IPS-NIHi7 (cell line): Measurements from ENCODE around the gene MINDY4.
A peak's percentile ranks its signal among the peaks of the same experiment; 100 is the strongest.

ENCODE experiments used
- DNase-seq: peaks from one replicate; pipeline ENCODE4 v3.0.0; 2012; ENCODE audit warnings: mixed read lengths; ENCODE audit errors: extremely low spot score

MINDY4 gene

DNA sequence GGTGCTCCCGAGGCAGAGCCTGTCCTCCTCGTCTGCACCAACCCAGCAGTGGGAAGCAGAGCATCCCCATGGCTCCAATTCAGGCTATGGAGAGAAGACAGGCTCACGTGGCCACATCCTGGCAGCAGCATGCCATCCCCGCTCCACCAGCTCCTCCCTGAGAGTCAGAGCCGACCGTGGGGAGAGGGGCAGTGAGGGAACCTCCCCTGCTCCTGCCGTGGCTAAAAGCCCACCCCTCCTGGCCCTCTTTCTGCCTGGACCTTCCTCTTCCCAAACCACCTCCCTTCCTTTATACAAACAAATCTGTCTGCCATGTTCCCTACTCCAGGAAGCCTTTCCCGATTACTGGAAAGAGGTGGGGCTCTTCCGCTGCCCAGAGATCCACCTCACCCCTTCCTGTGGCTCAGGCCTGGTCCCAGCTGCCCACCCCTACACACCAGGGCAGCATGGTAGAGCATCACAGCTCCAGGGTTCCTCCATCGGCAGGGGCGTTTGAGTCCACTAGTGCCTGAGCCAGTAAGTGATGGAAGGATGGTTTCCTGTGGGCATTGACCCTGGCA lies 129.7 kb downstream of the MINDY4 start:
- no peak for DNase-seq

DNA sequence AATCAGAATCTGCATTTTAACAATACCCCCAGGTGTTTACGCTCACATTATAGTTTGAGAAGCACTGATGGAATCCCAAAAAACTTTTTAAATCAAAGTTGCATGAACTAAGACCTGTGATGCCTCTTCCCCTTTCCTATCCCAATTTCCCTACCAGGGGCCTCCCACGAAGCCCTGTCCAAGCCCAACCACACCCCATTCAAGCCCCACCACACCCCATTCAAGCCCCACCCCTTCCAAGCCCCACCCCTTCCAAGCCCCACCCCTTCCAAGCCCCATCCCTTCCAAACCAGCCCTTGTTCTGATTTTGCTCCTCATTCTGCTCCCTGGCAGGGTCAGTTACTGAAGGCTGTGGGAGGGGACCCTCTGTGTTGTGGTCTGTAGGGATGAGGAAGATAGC lies 130.6 kb downstream of the MINDY4 start:
- DNase-seq: peak; percentile 42

DNA sequence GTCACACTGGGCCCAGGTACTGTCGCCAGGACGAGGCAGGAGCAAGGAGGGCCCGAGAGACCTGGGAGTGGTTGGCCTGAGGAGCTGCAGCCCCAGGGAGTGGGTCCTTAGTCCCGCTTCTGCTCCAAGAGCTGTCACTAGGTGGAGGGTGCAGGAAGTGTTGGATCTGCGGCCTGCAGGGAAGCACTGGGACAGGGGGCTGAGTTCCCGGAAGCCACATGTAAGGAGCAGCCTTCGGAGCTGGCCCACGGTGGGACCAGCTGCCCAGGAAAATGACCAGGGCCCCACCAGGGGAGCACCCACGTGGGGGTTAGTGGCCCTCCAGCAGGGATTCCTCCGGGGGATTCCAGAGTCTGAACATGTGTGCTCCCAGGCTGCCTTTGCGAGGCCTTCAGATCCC lies 131.2 kb downstream of the MINDY4 start:
- DNase-seq: no peak

DNA sequence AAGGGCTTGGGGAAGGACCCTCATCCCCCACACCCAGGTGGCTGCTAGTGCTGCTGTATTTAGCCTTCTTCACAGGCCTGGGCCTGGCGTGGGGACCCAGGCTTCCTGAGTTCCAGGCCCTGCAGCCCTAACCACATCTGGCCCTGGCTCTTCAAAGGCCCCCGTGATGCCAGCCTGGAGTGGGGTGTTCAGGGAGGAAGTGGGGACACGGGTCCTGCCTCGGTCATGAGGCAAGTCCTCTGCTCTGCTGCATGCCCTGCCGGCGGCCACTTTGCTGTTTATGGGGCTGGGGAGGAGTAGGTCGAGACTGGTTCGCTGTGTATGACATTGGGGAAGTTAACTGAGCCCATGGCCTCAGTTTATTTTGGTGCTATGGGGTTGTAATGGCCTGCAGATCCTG lies 131.9 kb downstream of the MINDY4 start:
- DNase-seq: no peak

DNA sequence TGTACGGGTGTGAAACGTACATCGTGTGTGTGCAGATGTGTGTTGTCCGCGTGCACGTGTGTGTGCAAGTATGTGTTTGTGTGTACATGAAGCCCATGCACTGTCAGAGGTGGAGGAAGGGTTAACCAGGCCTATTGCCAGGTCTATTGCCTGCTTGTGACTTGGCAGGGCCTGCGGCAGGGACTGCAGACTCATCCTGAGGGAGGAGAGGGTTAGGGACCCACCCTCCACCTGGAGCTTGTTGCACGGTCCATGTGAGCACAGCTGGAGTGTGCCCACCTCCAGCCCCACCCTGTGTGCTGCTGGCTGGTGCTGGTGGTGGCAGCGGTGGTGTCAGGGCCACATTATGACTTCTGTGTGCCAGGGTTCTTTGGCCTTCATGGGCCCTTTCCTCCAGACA lies 133.3 kb downstream of the MINDY4 start:
- DNase-seq: no peak

DNA sequence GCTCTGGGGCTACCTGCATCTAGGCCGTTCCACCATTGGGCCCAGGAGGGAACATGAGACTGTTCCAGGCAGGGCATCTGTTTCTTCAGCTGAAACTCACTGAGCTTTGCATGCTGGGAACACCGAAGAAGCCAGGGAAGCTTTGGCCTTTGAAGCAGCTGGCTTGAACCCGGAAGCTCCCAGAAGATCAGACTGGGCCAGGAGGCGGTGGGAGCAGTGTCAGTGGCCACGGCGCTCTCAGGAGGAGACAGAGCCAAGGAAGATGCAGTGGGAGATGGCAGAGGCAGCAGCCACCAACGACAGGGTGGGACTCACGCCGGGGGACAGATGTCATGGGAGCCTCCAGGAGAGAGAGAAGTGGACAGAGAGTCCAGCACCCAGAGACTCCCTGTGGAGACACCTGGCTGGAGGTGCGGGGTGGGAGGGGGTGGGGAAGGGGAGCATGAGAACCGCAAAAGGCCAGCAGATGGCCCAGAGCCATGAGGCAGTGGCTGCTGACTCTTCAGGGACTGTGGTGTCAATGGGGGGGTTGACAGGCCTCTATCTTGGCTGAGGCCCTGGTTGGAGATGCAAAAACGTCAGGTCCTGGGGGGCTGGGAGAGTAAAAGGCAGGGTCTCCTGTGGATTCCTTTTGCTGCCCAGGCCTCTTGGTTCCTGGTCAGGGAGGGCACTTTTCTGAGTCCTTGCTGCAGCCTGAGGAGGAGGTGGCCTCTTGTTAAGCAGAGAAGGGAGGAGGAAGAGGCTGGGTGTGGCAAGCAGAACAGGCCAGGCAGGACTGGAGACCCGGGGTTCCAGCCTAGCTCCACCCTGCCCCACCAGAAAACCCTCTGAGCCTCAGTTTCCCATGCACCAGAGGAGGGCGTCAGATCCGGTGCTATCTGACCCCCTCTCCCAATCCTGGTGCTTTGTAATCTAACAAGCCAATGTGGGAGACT lies 134.1 kb downstream of the MINDY4 start:
- DNase-seq: no peak

DNA sequence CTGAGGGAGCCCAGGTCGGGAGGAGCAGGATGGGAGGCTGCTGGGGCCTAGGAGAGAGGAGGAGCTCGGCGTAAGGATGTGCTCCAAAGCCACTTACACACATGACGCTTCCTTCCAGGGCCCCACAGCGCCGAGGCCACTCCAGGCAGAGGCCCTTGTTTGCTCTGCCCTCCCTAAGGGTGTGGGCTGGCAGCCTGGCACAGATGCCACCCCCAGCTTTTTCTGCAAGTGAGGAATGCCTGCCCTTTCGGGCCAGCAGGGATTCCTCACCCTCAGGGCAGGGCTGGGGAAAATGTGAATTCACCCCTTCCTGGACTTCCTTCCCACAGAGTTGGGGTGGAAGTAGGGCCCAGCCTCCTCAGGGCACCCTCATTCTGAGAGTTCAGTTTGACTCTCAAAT lies 134.8 kb downstream of the MINDY4 start:
- DNase-seq: no peak

DNA sequence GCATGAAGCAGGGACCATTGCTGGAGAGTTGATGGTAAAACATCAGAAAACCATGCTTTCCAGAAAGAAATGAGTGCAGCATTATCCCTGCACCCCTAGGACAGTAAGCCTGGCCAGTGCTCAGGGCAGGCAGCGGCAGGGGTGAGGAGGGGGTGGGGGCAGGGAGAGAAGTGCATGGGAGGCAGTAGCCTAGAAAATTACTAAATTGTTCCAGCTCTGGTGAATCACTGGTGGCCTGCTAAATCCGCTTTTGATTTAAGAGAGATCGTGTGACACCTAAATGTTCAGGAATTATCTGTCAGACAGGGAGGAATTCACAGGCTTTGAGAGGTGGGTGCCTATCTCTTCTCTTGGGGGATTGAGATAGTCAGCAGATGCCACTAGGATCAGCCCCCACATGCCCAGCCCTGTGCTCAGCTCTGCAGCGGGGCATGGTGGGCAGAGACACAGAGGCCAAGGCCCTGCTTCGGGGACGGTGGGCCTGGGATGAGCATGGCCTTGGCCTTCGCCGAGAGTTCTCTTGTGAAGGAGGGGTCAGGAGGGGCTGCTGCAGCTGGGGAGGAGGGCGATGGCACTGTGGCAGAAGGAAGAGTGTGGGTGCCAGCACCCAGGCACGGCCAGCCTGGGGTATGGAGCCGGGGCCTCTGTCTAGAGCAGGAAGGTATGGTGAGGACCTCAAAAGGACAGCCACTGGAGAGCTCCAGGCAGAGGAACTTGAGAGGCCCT lies 135.5 kb downstream of the MINDY4 start:
- no peak for DNase-seq

DNA sequence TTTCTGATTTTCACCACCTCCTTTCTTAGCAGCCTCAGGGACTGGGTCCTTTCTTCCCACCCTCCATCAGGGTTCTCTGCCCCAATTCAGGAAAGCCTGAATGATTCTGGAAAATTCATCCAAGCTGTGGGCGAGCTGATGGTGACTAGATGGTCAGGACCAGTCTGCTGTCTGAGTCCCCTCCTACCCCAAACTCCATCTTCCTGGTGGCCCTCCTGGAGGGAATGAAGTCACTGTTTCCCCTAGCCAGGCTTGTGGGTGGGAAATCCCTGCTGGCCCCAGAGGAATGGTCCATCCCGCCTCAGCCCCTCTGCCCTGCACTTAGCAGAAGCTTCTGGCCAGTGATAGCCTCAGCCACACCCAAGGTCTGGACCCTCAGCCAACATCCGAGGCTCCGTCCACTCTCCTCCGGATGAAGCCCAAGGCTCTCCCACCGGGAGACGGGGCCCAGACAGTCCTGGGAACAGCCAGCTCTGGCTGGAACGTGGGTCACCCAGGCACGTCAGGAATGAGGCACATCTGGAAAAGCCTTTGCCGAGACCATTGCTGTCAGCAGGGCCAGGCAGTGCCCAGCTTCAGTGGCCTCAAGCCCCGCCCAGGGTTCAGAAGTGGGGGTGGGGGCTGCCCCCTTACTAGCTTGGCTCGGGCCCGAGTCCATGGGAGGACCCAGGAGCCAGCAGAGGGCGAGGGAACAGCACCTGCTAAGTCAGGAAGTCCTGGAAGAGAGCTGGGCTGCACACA lies 136.5 kb downstream of the MINDY4 start:
- peak; percentile 38 for DNase-seq

DNA sequence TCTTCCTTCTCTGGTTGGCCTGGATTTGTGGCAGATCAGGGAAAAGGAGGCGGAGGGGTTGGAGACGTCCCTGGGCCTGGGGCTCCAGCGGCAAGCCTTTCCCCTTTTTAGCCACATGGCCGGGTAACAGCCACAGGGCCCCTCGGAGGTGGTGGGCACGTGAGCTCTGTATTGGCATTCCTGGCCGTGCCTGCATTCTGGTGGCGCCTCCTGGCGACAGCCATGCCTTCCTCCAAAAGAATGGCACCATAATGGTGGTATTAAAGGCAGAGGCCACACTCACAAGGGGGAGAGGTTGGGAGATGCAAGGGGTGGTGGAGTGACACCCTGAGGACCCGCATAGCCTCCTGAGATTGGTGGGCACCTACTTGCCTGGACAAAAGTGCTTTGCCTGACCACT lies 137.5 kb downstream of the MINDY4 start:
- peak; percentile 80 for DNase-seq

DNA sequence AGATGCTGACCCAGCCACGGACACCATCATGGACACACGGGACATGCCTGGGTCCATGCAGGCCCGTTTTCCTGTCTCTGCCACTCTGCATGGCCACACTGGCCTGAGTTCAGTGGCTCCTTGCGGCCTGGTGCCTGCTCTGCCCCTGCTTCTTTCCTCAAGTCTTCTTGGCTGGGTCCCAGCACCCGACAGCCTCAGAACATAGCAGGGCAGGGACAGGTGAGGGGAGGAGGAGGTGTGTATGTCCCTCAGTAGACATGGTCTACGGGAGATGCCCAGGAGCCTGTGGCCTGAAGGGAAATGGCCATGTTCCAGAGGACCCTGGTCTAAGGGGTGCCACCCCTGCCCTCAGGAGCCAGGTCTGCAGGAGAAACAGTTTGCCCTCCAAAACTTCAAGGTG lies 138.2 kb downstream of the MINDY4 start:
- DNase-seq: no peak

DNA sequence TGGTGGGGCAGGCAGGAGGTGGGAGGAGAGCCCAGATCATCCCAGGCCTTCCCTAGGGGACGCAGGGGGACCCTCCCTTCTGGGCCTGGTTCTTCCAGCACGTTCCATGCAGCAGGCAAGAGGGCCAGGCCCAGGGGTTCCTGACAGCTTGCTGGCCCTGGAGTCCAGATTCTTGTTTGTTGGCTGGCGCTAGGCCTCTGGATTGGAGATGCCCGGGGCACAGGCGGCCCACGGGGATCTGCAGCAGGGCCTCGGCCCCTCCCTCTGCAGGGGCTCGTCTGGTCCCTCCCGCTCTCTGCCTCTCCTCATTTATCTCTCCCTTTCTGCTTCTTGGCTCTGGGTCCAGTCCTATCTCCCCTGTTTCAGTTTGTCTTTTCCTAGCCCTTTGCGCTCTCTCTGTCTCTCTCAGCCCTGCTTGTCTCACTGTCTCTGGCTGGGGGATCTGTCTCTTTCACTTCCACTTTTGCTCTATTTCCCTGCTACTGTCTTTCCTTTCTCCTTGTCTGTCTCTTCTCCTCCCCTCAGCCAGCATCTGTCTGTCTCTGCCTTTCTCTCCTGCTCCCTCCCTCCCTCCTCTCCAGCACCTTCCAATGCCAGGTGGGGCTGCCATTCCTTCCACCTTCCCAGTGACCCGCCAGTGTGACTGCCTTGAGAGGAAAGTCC lies 139.3 kb downstream of the MINDY4 start:
- DNase-seq: no peak

DNA sequence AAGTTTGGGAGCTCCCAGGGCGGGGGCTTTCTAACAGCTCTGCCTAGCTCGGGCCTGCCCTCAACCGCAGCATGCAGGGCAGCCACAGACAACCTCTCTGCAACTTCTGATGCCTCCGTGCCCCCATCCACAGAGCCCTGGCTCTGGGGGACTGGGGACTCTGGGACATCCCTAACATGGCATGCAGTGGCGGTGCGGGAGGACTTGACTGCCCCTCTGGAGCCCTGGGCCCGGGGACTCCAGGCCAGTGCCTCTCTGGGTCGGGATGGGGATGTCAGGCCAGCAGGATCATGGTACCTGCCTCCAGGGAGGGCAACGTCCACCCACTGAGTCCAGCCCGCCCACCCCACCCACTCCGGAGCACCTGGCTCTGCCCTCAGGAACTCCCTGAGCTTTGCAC lies 139.9 kb downstream of the MINDY4 start:
- no peak for DNase-seq

DNA sequence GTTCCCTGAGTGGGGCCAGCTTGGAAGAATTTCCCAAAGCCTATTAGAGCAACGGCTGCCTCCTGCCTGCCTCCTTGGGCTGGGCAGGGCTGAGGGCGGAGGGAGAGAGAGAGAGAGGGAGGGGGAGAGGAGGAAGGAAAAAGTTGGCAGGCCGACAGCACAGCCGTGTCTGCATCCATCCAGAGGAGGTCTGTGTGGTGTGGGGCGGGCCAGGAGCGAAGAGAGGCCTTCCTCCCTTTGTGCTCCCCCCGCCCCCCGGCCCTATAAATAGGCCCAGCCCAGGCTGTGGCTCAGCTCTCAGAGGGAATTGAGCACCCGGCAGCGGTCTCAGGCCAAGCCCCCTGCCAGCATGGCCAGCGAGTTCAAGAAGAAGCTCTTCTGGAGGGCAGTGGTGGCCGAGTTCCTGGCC lies 140.3 kb downstream of the MINDY4 start, which contains the start of gene AQP1:
Gene AQP1, plus strand, starts transcription at position 293 of the 409 bp plus-strand sequence. Its CDS starts 57 bp downstream, at position 350.
- no peak for DNase-seq

DNA sequence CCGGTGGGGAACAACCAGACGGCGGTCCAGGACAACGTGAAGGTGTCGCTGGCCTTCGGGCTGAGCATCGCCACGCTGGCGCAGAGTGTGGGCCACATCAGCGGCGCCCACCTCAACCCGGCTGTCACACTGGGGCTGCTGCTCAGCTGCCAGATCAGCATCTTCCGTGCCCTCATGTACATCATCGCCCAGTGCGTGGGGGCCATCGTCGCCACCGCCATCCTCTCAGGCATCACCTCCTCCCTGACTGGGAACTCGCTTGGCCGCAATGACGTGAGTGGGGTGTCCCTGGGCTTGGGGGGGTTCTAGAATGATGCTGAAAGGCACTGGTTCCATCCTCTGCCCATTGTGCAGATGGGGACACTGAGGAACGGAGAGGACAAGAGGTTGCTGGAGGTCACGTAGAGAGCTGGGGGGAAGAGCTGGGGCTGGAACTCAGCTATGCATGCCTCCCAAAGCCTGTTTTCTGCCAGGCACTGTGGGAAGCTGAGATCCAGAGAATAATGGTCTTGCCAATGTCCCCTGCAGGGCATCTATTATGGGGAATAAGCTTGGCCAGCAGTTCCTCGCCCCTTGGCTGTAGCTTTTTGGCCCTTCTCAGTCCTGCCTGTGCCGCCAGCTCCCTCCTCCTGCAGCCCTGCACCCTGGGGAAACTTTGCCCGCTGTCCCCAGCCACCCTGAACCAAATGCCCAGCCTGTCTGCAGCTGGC lies 141.0 kb downstream of the MINDY4 start:
- DNase-seq: no peak

DNA sequence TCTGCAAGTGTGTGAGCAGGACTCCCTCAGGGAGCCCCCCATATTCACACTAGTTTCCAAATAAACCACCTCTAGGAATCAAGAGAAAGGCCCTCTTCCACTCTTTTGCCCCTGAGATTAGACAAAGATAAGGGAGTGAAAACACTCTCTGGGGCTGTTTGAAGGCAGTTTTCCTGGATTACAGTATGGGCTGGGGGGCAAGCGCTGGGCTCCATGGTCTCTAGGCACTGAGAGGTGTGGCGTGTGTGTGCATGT lies 141.4 kb downstream of the MINDY4 start:
- DNase-seq: no peak

DNA sequence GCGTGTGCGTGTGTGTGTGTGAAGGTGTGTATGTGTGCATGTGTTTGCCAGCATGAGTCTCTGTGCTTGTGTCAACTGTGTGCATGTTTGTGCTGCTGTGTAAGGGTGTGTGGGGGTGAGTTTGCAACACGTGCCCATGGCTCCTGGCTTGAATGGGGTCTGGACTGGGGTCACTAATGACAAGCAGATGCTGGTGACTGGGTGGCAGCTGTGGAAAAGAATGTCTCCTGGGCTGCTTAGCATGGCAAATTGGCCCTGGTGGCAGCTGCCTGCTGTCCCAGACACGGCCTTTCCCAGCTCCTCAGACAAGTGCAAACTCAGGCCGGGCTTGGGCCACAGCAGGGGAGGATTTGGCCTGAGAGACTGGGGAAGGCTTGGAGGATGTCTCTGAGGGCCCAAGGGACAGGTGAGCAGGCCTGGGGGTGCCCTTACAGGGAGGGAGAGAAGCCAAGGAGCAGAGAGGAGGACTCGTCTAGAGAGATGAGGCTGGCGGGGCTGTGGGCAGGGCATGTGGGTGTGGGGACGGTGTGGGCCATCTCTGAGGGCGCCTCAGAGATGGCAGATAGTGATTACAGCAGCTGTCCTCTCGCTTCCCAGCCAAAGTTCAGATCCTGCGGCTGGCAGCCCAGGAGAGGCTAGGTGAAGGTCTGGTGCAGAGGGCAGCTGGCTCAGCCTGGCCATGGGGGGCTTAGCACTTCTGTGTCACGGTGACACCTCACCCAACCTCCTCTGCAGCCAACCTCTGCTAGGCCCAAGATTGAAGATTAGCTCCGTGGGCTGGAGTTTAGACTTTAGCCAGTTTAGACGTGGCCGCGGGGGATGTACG lies 142.0 kb downstream of the MINDY4 start:
- no peak for DNase-seq

DNA sequence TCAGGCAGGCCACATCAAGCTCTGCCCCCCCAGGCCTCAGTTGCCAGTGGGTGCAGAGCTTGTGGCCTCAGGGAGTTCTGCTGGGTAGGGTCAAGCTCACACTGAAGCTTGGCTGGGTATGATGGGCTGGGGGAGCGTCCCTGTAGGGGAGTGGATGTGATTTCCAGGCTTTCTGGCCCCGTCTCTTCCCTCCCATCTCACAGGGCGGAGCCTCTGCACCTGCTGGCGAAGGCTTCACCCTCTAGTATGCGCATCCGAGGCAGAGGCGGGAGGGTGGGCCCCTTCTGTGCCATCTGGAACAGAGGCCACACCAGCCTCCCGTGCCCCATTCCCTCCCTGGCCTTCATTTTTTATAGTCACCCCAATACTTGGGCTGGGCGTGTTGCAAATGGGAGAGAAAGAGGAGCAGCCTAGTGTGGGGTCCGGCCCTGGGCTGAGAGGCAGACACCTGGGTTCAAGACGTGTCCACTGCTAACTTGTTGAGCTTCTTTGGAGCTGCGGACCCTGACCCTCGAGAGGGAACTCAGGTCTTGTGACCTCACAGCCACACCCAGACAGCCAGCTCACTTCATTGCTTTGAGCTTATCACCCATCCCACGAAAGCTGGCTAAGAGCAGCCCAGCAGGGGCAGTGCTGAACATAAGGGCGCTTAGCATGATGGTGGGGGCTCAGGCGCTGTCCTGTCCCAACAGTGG lies 142.8 kb downstream of the MINDY4 start:
- DNase-seq: no peak

DNA sequence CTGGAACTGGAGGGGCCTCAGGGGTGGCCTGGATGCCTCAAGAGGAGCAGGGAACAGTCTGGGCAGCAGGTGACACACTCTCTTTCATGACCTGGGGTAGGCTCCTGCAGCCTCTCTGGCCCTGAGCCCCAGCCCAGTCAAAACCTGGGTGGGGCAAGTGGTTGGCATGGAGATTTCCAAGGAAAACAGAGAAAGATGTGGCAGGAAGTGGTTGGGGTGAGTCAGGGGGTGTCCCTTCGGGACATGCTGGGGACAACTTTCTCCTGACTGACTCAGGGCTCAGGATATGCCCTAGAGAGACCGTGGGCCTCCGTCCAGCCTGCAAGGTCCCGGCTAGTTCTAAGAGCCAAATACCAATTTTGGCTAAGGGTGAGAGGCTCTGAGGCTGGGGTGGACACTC lies 143.4 kb downstream of the MINDY4 start:
- DNase-seq: no peak
